Heart left ventricle (tissue), 13 donors: Measurements from ENCODE around the gene HLA-DRB1.

Experiments
- CTCF ChIP-seq, 12 donors: fragments of 200-600 bp; sonication (generic) in 4 of 12; IDR thresholded peaks; one replicate each; pipeline versions ENCODE4 v1.5.0 to v1.8.0; 2018 to 2022; ENCODE audit warnings: antibody characterized with exemption in 12 of 12, mild to moderate bottlenecking in 5 of 12
- POLR2A ChIP-seq, 2 donors: fragments of 450-650 bp; IDR thresholded peaks; one replicate each; pipeline ENCODE4 v1.6.1; 2017; ENCODE audit warnings: antibody characterized with exemption in 2 of 2, mild to moderate bottlenecking in 2 of 2, moderate library complexity in 2 of 2
- donor health status: ischemic (EF 13 %, LVEDD 7.1; RV severe dilation, severe dysfunction).
- donor health status: DM: no; HTN: yes; CAD: no.
- donor health status: DM: no; HTN: no; CAD: no.
- donor health status: ischemic (EF 25% LVEDD 6.9; RV normal size, moderate dysfunction).
- donor health status: ischemic (EF 25% LVEDD 5.7; RV mildly dilated, moderate dysfunction).
- donor health status: ischemic (EF 35%, LVEDD 5.7; RV mildly dilated, moderate dysfunction).
- donor health status: nonischemic (EF 11% LVEDD 7.7; RV severe dilation, severe dysfunction).
- donor health status: DM: yes; HTN: yes; CAD: no.
- donor health status: PGD.
- donor health status: ischemic (EF 29% LVEDD 5.4; RV normal size, mild dysfunction).
- donor health status: nonischemic (EF 23%, LVEDD 6.1; RV moderate dilation, normal function).

DNA sequence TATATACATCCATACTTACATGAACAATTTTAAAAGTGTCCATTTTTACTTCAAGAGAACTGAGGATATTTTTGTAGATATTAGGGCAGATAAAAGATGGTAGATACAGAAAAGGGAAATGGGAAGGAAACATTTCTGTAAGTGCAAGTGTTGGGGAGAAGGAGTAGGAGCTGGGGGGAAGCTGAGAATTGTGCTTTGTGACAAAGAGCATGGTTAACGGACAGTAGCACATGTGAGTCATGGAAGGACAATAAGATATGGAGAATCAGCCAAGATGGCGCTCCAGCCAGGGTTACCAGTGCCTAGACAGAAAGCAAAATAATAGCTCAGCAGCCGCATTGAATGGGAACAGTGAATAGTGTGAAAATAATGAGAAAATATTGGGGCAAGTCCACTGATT lies 12.7 kb upstream of the HLA-DRB1 start:
- no peak for TF ChIP-seq POLR2A (IDR thresholded peaks at IDR 0.05)
- no peak for TF ChIP-seq CTCF (IDR thresholded peaks at IDR 0.05)
